KOPT-K1 (cell line): ENCODE results near the gene UBE2E2.
"Not testable (repeated sequence)": the region's sequence is repeated elsewhere in the genome, so short reads cannot be mapped to it uniquely, and the experiment has no call there.

Source experiments
- H3K27ac ChIP-seq: fragments of 200-600 bp; sonication (generic); 2 replicates; pipeline ENCODE4 v1.5.1; 2016; ENCODE audit warnings: antibody characterized with exemption, mild to moderate bottlenecking, low read depth, low read length; ENCODE audit not compliant: poor library complexity, severe bottlenecking
- H3K36me3 ChIP-seq: fragments of 200-600 bp; sonication (generic); 2 replicates; pipeline ENCODE4 v1.5.1; 2017; ENCODE audit warnings: antibody characterized with exemption, mild to moderate bottlenecking, low read length, moderate library complexity; ENCODE audit not compliant: insufficient read depth
- H3K9me3 ChIP-seq: fragments of 200-600 bp; sonication (generic); 2 replicates; pipeline ENCODE4 v1.5.1; 2017; ENCODE audit warnings: antibody characterized with exemption, low read length, mild to moderate bottlenecking; ENCODE audit not compliant: insufficient read depth, poor library complexity, severe bottlenecking

Gene UBE2E2

DNA sequence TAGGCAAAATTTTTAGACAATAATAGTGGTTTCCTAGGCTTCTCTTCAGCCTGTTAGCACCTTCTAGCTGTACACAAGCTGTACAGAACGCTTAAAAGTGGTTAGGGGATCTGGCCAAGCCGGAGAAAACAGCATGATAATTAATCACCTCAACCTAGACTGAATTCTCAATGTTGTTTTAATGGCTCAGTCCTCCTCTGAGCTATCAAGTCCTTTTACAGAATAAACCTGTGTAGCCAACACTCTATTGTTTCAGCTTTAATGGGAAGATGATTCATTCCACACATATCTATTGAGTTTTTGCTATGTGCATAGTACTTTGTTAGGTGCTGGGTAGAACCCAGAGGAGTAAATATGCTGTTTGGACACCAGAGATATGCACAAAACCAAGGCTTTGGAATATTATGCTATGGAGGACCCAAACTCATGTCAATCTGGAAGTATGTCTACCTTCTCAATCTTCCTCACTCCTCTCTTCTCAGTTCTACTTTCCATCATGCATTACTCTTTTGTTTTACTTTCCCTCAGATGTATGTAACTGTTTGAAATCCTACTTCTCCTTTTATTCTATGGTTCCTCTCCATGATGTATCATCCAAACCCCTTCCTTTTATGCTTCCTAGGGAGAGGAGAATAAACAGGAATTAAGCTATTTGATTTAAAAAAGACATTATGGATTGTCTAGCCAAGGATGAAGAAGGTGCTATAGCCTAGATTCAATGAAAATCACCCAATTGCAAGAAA, 27.6 kb upstream of the UBE2E2 start:
- H3K27ac ChIP-seq: no peak overlapping the region
- H3K36me3 ChIP-seq: no peaks in the 10 kb centered on the region
- no peaks in the 10 kb centered on the region for H3K9me3 ChIP-seq

DNA sequence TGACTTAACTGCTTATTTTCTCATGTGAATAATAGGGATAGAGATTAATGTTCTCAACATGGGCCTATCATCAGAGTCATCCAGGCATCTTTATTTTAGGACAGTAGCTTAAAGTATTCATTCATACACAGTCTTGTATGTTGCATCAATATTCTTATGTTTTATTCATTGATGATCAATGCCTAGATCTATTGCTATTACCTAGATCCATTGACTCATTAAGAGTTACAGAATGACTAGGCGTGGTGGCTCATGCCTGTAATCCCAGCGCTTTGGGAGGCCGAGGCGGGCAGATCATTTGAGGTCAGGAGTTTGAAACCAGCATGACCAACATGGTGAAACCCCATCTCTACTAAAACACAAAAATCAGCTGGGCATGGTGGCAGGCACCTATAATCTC, 26.3 kb upstream of the UBE2E2 start:
- H3K27ac ChIP-seq, H3K36me3 ChIP-seq, H3K9me3 ChIP-seq: not testable (repeated sequence)

DNA sequence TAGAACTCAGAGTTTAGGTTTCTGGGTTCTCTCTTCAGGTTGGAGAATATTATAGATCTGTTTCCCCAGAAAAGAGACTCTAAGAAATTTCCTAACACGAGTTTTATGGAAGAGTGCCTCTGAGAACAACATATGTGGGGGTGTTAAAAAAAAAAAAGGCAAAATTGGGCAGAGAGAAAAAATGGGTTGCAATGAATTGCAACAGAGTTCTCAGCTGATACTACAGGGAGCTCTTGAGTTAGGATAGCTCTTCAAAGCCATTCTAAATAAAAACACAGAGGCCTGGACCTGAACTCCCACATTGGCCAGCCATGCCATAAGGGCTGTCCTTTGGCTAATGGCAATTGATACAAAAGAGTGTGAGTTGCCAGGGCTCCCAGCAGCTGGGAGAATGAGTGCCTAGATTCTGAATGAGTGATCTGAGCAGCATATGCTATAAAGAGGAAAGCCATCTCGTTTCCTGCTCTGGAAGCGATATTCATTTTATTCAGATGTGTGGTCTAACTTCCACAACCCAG, 20.1 kb upstream of the UBE2E2 start:
- Histone ChIP-seq H3K36me3 (no peaks in the 10 kb centered on the region), H3K27ac (no peak overlapping the region), H3K9me3 (no peaks in the 10 kb centered on the region)

GRCh38 chr3:23183731-23184130, 19.4 kb upstream of the UBE2E2 start:
- H3K27ac ChIP-seq: no peak overlapping the region
- H3K9me3 ChIP-seq: no peaks in the 10 kb centered on the region
- no peaks in the 10 kb centered on the region for H3K36me3 ChIP-seq

DNA sequence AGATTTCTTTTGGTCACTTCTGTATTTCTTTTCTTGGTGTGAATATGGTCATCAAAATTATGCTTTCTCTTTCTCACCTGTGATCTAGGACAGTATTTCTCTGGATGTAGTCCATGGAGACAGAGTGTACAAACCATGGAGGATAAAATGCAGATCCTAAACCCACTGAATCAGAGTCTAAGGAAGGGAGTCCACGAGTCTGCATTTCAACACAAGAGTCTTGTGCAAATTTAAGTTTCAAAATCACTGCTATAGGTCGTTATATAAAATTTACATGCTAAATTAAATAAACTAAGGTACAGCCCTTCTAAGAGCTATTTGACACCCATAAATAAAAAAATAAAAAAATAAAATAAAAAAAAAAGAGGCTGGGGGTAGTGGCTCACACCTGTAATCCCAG, 17.3 kb upstream of the UBE2E2 start:
- no peaks in the 10 kb centered on the region for H3K36me3 ChIP-seq
- H3K27ac ChIP-seq: no peak overlapping the region
- no peaks in the 10 kb centered on the region for H3K9me3 ChIP-seq

DNA sequence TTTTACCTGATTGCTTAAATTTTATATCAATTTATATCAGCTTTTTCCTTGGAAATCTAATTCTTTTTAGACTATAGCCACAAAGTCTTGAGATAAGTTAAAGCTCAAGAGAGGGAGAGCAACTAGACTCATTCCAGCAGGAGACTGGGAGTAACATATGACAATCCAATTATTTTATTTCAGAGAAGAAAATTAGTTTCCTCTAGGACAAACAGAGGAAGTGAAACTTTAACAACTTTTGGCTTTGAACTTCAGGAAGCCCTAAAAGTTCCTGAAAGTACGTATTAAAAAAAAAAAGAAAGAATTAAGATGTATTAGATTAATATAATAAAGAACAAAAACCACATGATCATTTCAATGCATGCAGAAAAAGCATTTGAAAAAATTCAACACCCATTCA, 13.9 kb upstream of the UBE2E2 start:
- H3K27ac ChIP-seq: no peak overlapping the region
- no peaks in the 10 kb centered on the region for H3K9me3 ChIP-seq
- H3K36me3 ChIP-seq: no peaks in the 10 kb centered on the region

DNA sequence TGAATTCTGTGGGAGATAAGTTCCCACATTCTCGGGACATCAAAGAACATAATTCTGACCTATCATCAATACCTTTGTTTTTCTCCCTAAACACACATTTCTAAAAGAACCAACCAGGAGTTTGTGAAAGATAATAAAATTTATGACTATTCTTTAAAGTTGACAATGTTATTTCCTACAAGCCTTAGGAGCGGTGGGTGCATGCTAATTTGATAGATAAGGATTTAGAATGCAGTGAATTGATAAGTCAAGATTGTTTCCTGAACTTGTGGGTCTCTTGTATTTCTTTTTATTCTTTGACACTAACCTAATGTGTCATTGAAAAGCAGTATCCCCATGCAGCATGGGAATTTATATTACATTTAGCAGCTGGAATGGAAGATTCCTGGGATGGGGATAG, 10.3 kb upstream of the UBE2E2 start:
- H3K27ac ChIP-seq: no peak overlapping the region
- no peaks in the 10 kb centered on the region for H3K9me3 ChIP-seq
- no peaks in the 10 kb centered on the region for H3K36me3 ChIP-seq

DNA sequence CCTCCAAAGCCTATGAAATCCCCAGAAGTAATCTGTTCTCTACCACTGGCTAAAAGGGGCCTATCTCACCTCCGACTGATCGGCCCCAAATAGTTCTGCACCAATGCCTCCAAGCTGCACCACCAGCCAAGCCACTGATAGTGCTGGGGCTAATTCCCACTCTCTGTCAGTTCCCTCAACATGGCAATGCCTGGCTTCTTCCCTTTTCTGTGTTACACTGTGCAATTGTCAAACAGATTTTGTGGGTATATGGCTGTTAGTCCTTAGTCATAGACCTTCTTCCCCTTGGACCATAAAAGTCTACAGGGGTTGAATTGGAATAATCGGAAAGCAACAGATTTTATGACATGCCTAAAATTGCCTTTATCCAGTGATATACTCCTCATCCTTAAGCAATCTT, 9.3 kb upstream of the UBE2E2 start:
- no peaks in the 10 kb centered on the region for H3K36me3 ChIP-seq
- H3K9me3 ChIP-seq: no peaks in the 10 kb centered on the region
- no peak overlapping the region for H3K27ac ChIP-seq

DNA sequence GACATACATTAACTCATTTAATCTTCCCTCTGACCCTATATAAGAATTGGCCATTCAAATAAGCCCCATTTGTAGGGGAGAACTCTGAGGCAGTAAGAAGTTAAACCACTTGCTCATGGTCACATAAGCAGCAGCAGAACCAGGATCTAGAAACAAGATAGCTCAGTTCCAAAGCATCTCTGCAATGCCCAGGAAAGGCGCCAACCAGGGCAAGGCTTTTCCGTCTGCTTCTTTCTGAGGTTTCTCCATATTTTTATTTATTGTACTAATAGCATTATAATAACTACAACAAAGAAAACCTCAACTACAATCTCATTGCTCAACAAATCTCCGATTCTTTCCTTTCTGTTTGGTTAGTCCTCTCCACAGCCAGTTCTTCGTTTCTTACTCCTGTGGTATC, 4.3 kb upstream of the UBE2E2 start:
- no peaks in the 10 kb centered on the region for H3K9me3 ChIP-seq
- H3K27ac ChIP-seq: no peak overlapping the region
- no peaks in the 10 kb centered on the region for H3K36me3 ChIP-seq

- Histone ChIP-seq H3K27ac (no peak overlapping the region), H3K9me3 (no peaks in the 10 kb centered on the region), H3K36me3 (no peaks in the 10 kb centered on the region)
Observed at GRCh38 chr3:23199649-23200048, 3.5 kb upstream of the UBE2E2 start.

DNA sequence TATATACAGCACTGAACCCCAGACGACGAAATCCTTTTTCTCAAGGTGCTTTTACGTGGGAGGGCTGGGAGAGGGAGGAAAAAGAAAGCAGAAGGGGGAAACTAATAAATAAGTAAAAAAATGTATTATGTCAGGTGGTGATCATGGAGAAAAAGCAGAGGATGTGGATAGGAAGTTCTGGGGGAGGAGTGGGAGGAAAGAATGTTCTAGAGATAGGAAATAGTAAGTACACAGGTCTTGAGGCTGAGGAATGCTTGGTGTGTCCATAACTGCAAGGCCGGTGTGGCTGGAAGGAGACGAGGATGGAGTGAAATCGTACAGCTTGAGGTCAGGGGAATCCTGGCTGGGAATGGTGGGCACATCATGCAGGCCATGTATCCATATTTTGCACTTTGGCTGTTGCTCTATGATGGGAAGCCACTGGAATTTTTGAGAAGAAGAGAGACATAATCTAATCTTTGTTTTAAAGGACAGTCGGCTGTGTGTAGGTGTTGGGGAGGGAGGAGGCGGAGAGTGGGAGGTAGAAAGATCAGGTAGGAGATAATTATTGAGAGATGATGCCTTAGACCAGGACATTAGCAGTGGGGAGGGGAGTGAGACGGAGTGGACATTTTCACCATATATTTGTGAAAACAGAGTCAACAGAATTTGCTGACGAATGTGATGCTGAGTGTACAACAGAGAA, 1.8 kb upstream of the UBE2E2 start:
- no peaks in the 10 kb centered on the region for H3K36me3 ChIP-seq
- no peak overlapping the region for H3K27ac ChIP-seq
- no peaks in the 10 kb centered on the region for H3K9me3 ChIP-seq

DNA sequence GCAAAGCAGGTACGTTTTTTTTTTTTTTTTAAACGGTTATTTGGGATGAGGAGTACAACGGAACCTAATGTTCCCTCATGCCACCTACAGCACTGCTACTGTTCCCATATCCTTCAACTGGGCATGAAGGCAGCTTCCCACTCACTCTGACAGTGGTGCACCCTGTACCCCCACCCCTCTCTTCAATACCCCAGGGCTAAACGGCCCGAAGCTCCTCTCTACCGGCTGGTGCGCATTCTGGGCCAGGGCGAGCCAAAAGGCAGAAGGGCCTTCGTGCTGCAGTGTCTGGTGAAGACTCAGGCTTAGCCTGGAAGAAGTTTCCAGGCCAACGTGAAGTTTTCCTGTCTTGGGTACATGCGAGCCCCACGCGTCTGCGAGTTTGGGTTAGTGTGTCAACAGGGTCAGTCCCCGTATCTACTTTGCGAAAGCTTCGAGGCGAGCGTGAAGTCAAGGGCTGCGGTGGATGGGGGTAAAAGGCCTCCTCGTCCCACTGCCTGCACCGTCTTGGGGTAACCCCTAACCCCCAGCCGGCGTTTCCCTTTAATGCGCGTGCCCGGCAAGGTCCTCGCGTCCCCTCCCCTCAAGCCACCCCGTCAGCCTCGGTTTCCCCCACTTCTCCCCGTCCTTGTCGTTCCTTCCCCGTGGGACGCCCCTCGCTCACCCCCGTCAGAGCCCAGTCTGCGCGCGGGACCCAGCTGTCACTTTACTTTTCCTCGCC, 765 bp upstream of the UBE2E2 start:
- peak overlapping the region; percentile 60 for H3K27ac ChIP-seq

DNA sequence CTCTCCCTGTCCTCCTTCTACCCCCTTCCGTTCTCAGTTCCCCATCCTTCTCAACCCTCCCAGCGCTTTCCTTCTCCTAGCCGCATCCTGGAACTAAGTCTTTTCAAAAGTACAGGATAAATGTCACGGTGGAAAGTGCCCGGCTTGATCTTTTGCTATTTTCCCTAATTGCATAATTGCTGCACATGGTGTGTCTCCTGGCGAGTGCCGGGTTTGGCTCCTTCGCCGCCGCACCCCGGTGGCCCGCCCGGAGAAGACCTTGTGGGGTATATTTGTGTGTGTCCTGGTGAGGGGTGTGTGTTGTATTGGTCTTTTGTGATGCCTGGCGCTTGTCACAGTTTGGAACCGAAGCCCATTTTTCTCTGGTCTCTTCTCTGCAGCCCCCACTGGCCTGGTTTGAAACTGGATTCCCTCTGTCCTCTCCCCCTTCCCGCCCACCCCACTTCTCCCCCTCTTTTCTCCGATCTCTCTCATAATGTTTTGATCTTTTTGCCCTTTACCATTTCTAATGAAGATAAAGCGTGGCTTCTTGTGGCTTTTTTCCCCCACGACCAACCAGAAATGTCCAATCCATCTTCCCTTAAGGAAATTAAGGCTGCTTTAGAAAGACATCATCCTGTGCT, 692 bp downstream of the UBE2E2 start:
- Histone ChIP-seq H3K9me3 (no peaks in the 10 kb centered on the region), H3K36me3 (no peaks in the 10 kb centered on the region), H3K27ac (peak overlapping the region; percentile 60)

More for the DNA sequence above, 765 bp upstream of the UBE2E2 start:
- Histone ChIP-seq H3K9me3 (no peaks in the 10 kb centered on the region), H3K36me3 (no peaks in the 10 kb centered on the region)

GRCh38 chr3:23206366-23206765, 3.2 kb downstream of the UBE2E2 start:
- Histone ChIP-seq H3K27ac (no peak overlapping the region), H3K9me3 (no peaks in the 10 kb centered on the region), H3K36me3 (no peaks in the 10 kb centered on the region)

DNA sequence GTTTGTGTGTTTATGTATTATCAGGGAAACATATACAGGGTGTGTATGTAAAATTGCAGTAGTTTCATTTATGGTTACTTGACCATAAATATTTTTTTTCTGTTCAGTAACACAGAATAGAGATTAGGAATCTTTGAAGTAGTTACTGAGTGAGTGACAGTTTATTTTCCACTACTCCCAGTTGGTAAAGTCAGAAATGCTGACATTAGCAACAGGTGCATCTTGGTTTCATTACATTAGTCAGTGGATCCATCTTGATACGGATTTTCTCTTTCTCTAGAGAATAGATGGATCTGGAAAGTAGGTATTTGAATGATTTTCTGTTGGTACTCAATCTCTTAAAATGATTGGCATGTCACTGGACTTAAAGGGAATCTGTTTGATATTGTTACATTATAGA, 6.0 kb downstream of the UBE2E2 start:
- Histone ChIP-seq H3K9me3 (no peaks in the 10 kb centered on the region), H3K27ac (no peak overlapping the region)

More for the DNA sequence above, 6.0 kb downstream of the UBE2E2 start:
- H3K36me3 ChIP-seq: no peaks in the 10 kb centered on the region
